HG02938 (cell line): Measurements from ENCODE around the gene DYNLRB2.
A peak's percentile ranks its signal among the peaks of the same experiment; 100 is the strongest.

ENCODE experiments used
- ATAC-seq: cut with Tn5 transposase; IDR thresholded peaks from one replicate; pipeline ENCODE4 v1.9.1; 2021; ENCODE audit warnings: mild to moderate bottlenecking, moderate library complexity; ENCODE audit not compliant: unreplicated experiment

The DYNLRB2 gene

DNA sequence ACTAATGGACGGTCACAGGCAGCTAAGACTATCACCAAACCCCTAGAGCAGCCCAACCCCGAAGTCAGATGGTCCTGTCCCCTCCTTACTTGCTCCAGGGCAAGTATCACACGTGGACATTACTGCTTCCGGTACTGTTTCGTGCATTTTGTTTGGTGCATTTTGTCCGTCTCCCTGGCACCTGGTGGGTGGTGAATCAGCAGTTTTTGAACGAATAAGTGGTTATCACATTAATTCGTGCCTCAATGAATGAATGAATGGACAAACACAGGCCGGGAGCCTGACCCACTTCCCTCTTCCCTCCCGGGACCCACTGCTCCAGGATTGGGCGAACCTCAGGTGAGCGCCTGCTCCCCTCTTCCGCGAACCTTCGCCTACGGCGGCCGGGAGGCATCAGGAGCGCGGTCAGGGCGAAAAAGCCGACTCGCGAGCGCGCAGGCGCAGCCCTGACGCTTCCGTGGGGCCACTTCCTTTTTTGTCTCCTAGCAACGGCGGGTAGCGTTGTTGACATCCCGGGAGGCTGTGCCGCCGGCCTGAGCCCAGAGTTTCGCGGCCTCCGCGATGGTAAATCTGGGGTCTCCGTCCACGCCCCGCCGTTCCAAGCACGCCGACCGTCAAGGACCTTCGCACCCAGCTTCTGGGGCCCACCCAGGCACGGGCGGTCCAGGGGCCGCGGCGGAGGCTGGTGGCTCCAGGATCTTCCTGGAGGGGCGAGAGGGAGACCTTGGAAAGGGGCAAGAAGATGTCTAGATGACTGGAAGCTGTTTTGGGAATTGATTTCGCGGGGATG is at the start of gene DYNLRB2:
Gene DYNLRB2 (plus strand): TSS at position 478 of the 790 bp plus-strand sequence. CDS start 84 bp downstream, at position 562.
- peak; percentile 96 for ATAC-seq

DNA sequence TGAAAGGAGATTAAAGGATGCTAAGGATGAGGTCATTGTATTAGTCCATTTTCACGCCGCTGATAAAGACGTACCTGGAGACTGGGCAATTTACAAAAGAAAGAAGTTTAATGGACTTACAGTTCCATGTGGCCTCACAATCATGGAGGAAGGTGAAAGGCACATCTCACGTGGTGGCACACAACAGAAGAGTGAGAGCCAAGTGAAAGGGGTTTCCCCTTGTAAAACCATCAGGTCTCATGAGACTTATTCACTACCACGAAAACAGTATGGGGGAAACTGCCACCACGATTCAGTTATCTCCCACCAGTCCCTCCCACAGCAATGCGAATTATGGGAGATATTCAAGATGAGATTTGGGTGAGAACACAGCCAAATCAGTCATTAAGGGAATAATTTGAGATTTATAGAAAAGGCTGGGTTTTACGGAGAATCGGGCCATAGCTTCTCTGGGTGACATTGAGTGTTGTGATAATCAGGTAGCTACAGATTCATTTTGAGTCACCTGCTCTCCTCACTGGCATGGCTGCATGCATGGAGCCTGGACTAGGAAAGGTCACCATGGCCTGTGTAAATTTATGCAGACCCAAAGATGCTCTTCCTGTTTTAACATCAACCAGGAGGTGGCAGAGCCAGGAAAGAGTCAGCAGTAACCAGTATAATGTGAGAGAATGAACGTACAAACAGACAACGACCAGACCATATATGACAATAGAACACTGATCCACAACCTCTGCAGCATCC is 40.5 kb upstream of the DYNLRB2 start:
- no peak for ATAC-seq

DNA sequence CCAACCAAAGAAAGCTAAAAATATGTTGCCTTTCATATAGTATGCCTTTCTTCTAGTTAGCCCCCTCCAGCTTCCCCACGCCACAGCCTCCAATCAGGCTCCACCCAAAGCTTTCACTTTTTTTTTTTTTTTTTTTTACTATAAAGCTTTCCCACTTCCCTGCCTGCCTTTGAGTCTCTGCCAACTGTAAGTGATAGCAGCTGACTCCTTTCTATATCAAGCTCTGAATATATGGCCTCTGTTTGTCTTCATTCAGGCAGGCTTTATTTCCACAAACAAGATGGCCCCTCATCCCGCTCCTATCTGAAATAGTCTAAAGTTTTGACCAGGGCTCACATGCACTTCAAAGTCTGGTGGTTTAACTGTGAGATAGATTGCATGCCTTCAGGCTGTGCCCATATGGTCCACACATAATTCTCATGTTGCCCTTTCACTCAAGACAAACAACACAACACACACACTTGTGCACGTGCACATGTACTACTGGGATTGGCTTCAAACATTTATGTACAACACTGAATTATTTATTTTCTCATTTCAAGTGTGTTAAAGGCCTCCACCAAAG is 39.8 kb upstream of the DYNLRB2 start:
- ATAC-seq: no peak

- no peak for ATAC-seq
Observed at GRCh38 chr16:80503107-80503506, 37.7 kb upstream of the DYNLRB2 start.

- no peak for ATAC-seq
Observed at GRCh38 chr16:80507538-80507937, 33.3 kb upstream of the DYNLRB2 start.

DNA sequence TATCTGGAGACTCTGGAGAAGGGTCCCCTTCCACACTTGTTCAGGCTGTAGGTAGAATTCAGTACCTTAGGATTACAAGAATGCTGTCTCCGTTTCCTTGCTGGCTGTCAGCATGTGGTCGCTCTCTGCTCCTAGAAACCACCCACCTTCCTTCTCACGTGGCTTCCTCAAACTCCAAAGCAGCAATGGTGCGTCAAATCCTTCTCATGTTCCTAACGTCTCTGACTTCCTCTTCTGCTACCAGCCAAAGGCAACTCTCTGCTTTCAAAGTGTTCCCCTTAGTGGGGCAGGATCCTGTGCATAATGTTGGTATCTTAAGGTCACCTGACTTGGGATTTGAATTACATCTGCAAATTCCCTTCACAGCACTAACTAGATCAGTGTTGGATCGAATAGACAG is 30.9 kb upstream of the DYNLRB2 start:
- ATAC-seq: no peak

GRCh38 chr16:80511824-80512592 is 28.8 kb upstream of the DYNLRB2 start:
- ATAC-seq: no peak

DNA sequence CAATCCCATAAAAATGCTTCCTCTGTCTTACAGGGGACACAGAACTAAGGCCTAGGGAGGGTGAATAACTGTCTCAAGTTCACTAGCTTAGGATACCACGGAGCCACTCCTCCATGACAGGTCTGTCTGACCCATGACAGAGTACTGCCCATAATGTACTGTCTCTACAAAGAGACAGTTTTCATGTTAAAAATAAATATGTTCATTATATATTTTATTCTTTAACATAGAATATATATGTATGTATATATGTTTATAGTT is 28.3 kb upstream of the DYNLRB2 start:
- ATAC-seq: no peak

- ATAC-seq: no peak
Observed at GRCh38 chr16:80515374-80515773, 25.4 kb upstream of the DYNLRB2 start.

- ATAC-seq: no peak
Observed at GRCh38 chr16:80517846-80518245, 22.9 kb upstream of the DYNLRB2 start.

DNA sequence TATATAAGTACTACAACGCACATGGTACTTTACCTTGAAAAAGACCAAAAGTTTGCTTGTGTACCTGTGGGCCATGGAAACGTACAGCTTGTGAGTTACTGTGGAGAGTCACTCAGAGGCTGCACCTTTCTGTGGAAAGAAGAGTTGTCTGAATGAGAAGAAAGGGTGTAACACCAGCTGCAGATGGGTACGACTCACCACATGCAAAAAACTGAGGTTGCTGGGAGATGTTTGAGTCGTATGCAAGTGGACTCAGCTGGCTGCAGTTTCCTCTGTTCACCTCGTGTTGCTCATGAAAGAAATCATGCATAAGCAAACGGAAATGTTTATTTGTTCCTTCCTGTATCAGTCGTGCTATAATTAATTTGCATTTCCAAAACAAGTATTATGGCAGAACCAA is 22.4 kb upstream of the DYNLRB2 start:
- ATAC-seq: no peak

GRCh38 chr16:80519189-80519588 is 21.6 kb upstream of the DYNLRB2 start:
- no peak for ATAC-seq

GRCh38 chr16:80525420-80525819 is 15.4 kb upstream of the DYNLRB2 start:
- ATAC-seq: no peak

- ATAC-seq: peak; percentile 76
Observed at GRCh38 chr16:80526418-80527061, 14.3 kb upstream of the DYNLRB2 start.

DNA sequence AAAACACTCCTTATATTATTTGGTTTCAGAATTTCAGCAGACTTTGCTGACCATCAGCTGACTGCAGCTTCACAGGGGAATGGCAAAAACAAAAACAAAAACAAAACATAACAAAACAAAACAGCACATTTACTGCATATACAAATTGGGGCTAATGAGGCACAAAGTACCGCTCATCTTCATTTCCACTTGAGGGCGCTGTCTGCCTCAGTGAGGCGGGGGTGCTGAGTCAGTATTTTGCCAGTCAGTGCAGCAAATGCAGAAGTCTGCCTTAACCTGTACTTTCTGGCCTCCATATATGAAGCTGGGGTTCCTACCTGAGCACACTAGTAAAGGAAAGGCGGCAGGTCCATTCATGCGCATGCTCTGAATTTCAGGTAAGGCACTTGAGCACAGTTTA is 13.5 kb upstream of the DYNLRB2 start:
- peak; percentile 73 for ATAC-seq

GRCh38 chr16:80530479-80530878 is 10.3 kb upstream of the DYNLRB2 start:
- no peak for ATAC-seq

- ATAC-seq: no peak
Observed at GRCh38 chr16:80536238-80536637, 4.6 kb upstream of the DYNLRB2 start.

DNA sequence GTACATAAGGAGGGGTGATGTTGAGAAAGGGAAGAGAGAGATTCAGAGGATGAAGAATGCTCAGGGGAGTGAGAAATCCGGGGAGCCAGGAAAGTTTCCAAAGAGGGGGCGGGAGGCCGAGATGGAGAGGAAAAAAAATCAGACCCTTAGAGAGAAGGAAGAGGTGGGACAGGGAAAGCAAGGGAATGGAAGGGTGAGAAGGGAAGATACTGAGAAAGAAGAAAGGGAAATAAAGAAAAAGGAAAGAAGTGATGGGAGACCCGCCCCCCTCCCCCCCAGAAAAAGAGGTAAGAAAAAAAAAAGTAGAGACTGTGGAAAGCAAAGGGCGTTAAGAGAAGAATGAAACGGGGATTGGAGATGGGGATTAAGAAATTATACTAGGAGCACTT is 507 bp downstream of the DYNLRB2 start:
- ATAC-seq: no peak

GRCh38 chr16:80543162-80543561 is 2.4 kb downstream of the DYNLRB2 start:
- ATAC-seq: no peak

DNA sequence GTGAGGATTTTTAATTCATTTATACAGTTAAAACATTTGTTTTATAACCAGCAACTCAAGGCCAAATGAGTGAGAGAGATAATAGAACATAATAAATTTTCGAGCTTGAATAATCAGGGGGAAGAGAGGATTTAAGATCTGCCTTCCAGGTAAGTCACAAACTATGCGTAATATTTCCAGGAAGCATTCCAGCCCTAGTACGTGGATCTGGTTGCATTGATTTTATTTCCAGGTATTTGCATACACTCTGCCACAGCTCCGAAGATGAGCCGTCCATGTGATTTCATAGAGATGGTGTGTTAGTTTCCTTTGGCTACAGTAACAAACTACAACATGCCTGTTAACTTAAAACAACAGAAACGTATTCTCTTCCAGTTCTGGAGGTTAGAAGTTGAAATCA is 3.5 kb downstream of the DYNLRB2 start:
- ATAC-seq: no peak

GRCh38 chr16:80546249-80546648 is 5.5 kb downstream of the DYNLRB2 start:
- no peak for ATAC-seq
